NCI-H2196 treated with DMSO at 0.1 percent for 48 hours (cell line): ENCODE measurements around the gene SNX27.

Experiments
- DNase-seq: peaks from one replicate; lab custom pipeline; 2025; ENCODE audit not compliant: unreplicated experiment; lab: John Stamatoyannopoulos, UW

The SNX27 gene

GRCh38 chr1:151611832-151612500, at the start of gene SNX27:
SNX27 (plus strand) TSS chr1:151612050; CDS start chr1:151612202, 152 bp downstream.
- DNase-seq = peak; percentile 80

GRCh38 chr1:151562661-151563060, 49.2 kb upstream of the SNX27 start:
- DNase-seq = no peak

GRCh38 chr1:151563376-151563775, 48.5 kb upstream of the SNX27 start:
- DNase-seq = no peak

GRCh38 chr1:151565502-151566189, 46.2 kb upstream of the SNX27 start:
- no peak for DNase-seq

- no peak for DNase-seq
These were observed 43.2 kb upstream of the SNX27 start for GRCh38 chr1:151568626-151569088.

- DNase-seq = no peak
These were observed 41.0 kb upstream of the SNX27 start for GRCh38 chr1:151570819-151571218.

- DNase-seq = no peak
These were observed 37.0 kb upstream of the SNX27 start for GRCh38 chr1:151574575-151575529.

GRCh38 chr1:151577173-151577572, 34.7 kb upstream of the SNX27 start:
- no peak for DNase-seq

GRCh38 chr1:151578941-151579340, 32.9 kb upstream of the SNX27 start:
- no peak for DNase-seq

- DNase-seq = no peak
These were observed 32.2 kb upstream of the SNX27 start for GRCh38 chr1:151579436-151580225.

GRCh38 chr1:151581451-151581850, 30.4 kb upstream of the SNX27 start:
- DNase-seq = no peak

- no peak for DNase-seq
These were observed 29.9 kb upstream of the SNX27 start for GRCh38 chr1:151581921-151582320.

- no peak for DNase-seq
These were observed 28.1 kb upstream of the SNX27 start for GRCh38 chr1:151583796-151584195.

GRCh38 chr1:151584278-151584677, 27.6 kb upstream of the SNX27 start:
- DNase-seq = no peak

GRCh38 chr1:151584780-151585179, 27.1 kb upstream of the SNX27 start:
- no peak for DNase-seq

- DNase-seq = no peak
These were observed 26.2 kb upstream of the SNX27 start for GRCh38 chr1:151585622-151586021.

- DNase-seq = no peak
These were observed 20.9 kb upstream of the SNX27 start for GRCh38 chr1:151590961-151591360.

- no peak for DNase-seq
These were observed 18.1 kb upstream of the SNX27 start for GRCh38 chr1:151593730-151594129.

GRCh38 chr1:151594143-151594625, 17.7 kb upstream of the SNX27 start:
- peak; percentile 57 for DNase-seq

- no peak for DNase-seq
These were observed 15.5 kb upstream of the SNX27 start for GRCh38 chr1:151596166-151596953.
